Right atrium auricular region (tissue), 2 donors: ENCODE measurements around the gene RHO. TPM values are rescaled to one million over a fixed set of nuclear protein-coding genes. Genes with fewer than 3 reads are reported as not detected.

Experiments used
- DNase-seq: peaks from one replicate; pipeline ENCODE4 v3.0.0-alpha.2; 2019; ENCODE audit warnings: low spot score
- H3K27ac ChIP-seq, 2 donors: fragments of 200-600 bp; sonication (generic); 1 replicate in 1 of 2; 2 replicates in 1 of 2; pipeline ENCODE4 v1.5.1; 2016 to 2019
- H3K27me3 ChIP-seq, 2 donors: fragments of 200-600 bp; sonication (generic); one replicate each; pipeline versions ENCODE4 v1.5.1 to v1.6.0; 2017 to 2019
- H3K36me3 ChIP-seq: fragments of 200-600 bp; sonication (generic); one replicate; pipeline ENCODE4 v1.5.1; 2016
- H3K4me1 ChIP-seq, 2 donors: fragments of 200-600 bp; sonication (generic); one replicate each; pipeline versions ENCODE4 v1.5.1 to v1.6.0; 2017 to 2019
- H3K4me3 ChIP-seq, 2 donors: fragments of 200-600 bp; sonication (generic); 1 replicate in 1 of 2; 2 replicates in 1 of 2; pipeline ENCODE4 v1.5.1; 2017 to 2019; ENCODE audit warnings: mild to moderate bottlenecking in 1 of 2, moderate library complexity in 1 of 2
- H3K9me3 ChIP-seq, 2 donors: fragments of 200-600 bp; sonication (generic); one replicate each; pipeline ENCODE4 v1.5.1; 2019
- CTCF ChIP-seq, 2 donors: fragments of 200-600 bp; sonication (generic); IDR thresholded peaks; one replicate each; pipeline ENCODE4 v1.5.1; 2019; ENCODE audit warnings: antibody characterized with exemption in 2 of 2
- total RNA-seq, 2 donors: library from RNA; depleted of rRNA; stranded (reverse); fragments of >200 nt; gene quantifications; one replicate each; pipeline ENCODE4 v1.1.0, GENCODE V29; 2016

The RHO gene
- total RNA-seq, 2 donors from 2014 or later: not detected

- H3K36me3 ChIP-seq: peaks cover 14% of the 10 kb centered on the region
- TF ChIP-seq CTCF (IDR thresholded peaks at IDR 0.05): no peak
- peak overlapping the region; percentile 31 to 70 for H3K27ac ChIP-seq
- no peak overlapping the region for H3K4me3 ChIP-seq
- peaks cover 0 to 85% of the 10 kb centered on the region in 2 donors for H3K4me1 ChIP-seq
- no peaks in the 10 kb centered on the region for H3K9me3 ChIP-seq
- DNase-seq: no peak
- no peaks in the 10 kb centered on the region for H3K27me3 ChIP-seq
Observed at GRCh38 chr3:129500334-129500658, 28.1 kb upstream of the RHO start.

- DNase-seq: no peak
- TF ChIP-seq CTCF (IDR thresholded peaks at IDR 0.05): no peak
- H3K36me3 ChIP-seq: peaks cover 15% of the 10 kb centered on the region
- H3K4me1 ChIP-seq: peaks cover 0 to 94% of the 10 kb centered on the region in 2 donors
- H3K27ac ChIP-seq: no peak overlapping the region
- no peaks in the 10 kb centered on the region for H3K27me3 ChIP-seq
- H3K4me3 ChIP-seq: no peak overlapping the region
- no peaks in the 10 kb centered on the region for H3K9me3 ChIP-seq
Observed at GRCh38 chr3:129501630-129502029, 26.8 kb upstream of the RHO start.

GRCh38 chr3:129502641-129503408 lies 25.6 kb upstream of the RHO start:
- Histone ChIP-seq H3K4me3 (no peak overlapping the region), H3K27me3 (no peaks in the 10 kb centered on the region), H3K4me1 (peaks cover 0 to 95% of the 10 kb centered on the region in 2 donors), H3K27ac (peak overlapping the region in 1 of 2 donors; percentile 37), H3K36me3 (peaks cover 16% of the 10 kb centered on the region), H3K9me3 (no peaks in the 10 kb centered on the region)
- TF ChIP-seq CTCF (IDR thresholded peaks at IDR 0.05): no peak
- DNase-seq: no peak

GRCh38 chr3:129503471-129504291 lies 24.8 kb upstream of the RHO start:
- Histone ChIP-seq H3K9me3 (no peaks in the 10 kb centered on the region), H3K27me3 (no peaks in the 10 kb centered on the region), H3K27ac (peak overlapping the region in 1 of 2 donors; percentile 37), H3K36me3 (peaks cover 16% of the 10 kb centered on the region), H3K4me1 (peaks cover 0 to 89% of the 10 kb centered on the region in 2 donors), H3K4me3 (no peak overlapping the region)
- no peak for DNase-seq
- TF ChIP-seq CTCF (IDR thresholded peaks at IDR 0.05): no peak

DNA sequence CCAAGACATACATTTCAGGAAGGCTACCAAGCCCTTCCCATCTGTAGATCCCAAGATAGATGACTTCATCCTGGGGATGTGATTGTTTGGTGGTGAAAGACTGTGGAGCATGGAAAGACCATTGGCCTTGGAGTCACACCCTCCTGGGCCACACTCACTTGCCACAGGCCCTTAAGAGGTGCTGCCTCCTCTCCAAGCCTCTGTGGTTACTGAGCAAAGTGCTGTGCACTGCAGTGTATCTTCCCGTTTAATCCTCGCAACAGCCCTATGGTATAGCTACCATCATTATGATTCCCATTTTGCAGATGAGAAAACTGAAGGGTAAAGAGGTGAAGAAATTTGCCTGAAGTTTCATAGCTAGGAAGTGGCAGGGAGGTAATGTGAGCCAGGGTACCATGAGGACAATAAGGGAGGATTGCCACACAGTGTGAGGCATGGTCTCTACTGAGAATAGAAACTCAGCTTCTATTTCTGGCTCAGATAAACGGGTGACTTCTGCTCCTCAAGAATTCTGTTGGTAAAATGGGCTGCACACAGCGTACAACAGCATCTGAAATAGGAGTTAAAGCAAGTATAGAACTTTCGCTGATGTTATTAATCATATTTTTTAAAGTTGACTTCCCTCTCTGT lies 23.9 kb upstream of the RHO start:
- Histone ChIP-seq H3K4me1 (peaks cover 0 to 81% of the 10 kb centered on the region in 2 donors), H3K36me3 (peaks cover 23% of the 10 kb centered on the region), H3K4me3 (no peak overlapping the region), H3K27me3 (no peaks in the 10 kb centered on the region), H3K9me3 (no peaks in the 10 kb centered on the region), H3K27ac (peak overlapping the region; percentile 57 to 76)
- no peak for DNase-seq
- no peak for TF ChIP-seq CTCF (IDR thresholded peaks at IDR 0.05)
